Globus pallidus (tissue), 1 donor: ENCODE measurements around the gene AKAP11.

Experiments
- DNase-seq: peaks from one replicate; pipeline ENCODE4 v3.0.0-alpha.2; 2015; ENCODE audit warnings: low spot score

Gene AKAP11

GRCh38 chr13:42337808-42338600 is 66.1 kb downstream of the AKAP11 start:
- no peak for DNase-seq

DNA sequence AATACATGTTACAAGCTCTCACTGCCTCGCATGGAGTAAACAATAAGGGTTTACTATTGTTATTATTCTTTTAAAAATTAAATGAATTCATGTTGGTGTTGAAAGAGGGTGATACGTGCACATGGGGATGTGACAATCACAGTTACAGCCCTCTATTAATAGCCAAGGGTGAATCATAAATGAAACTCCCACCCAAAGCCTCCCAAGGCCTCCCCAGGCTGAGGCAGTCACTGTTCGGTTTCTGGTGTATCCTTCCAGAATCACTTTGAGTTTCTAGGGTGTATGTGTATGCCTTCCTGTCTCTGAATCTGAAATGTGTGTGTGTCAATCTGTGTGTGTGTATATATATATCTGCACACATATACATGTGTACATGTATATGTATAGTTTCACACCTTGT is 73.4 kb downstream of the AKAP11 start:
- DNase-seq, result no peak

GRCh38 chr13:42348576-42348975 is 76.6 kb downstream of the AKAP11 start:
- no peak for DNase-seq

- DNase-seq, result no peak
Observed at GRCh38 chr13:42350141-42350540, 78.2 kb downstream of the AKAP11 start.

DNA sequence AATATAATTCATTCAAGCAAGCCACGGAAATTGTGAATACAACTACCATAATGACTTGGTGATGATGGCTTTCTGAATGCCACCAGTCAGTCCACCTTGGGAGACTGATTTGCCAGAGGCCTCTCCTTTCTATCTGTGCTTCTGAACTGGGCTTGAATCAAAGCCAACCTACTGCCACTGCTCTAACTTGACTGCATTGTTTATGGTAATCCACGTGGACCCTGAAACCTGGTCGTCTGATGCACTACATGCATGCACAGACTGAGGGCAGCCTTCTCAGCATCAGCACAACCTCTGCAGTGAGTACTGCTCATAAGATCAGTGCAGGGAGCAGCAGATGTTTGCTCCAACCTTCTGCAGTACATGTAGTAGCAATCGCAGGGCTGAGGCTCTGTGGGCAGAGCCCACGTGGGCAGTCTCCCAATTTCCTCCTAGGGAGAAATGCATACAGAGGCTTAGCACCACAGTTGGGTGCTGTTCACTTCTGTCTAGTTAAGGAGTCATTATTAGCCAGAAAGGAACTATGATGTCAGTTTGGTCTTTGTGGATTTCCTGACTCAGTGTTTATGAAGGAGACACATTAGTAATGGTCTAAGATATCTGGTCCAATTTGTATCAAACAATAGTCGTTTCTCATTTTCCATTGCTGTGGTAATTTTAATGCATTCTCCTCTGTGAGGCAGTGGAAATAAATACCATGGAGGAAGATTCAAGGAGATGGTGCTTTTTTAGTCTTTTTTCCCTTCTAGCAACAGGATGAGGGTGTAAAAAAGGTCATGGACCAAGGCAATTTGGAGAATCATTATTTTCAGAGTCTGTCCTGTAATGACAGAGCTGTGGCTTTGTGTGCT is 82.5 kb downstream of the AKAP11 start:
- DNase-seq, result no peak

DNA sequence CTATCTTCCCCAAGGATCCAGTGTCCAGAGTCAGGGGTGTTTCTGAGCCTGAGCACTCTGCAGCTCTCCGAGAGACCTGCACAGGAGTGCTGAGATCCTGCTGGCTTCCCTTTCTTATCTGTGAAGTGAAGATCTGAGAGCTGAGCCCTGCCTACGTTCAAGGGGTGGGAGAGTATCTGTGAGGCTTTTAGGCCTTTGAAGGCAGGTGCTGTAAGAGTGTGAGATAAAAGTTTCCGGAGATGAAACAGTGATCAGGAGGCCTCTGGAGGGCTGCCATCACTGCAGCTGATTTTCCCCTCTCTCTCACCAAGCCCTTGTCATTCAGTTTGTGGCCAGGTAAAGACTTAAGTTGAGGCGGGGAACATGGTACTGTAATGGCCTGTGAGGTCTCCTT is 83.1 kb downstream of the AKAP11 start:
- DNase-seq, result no peak

DNA sequence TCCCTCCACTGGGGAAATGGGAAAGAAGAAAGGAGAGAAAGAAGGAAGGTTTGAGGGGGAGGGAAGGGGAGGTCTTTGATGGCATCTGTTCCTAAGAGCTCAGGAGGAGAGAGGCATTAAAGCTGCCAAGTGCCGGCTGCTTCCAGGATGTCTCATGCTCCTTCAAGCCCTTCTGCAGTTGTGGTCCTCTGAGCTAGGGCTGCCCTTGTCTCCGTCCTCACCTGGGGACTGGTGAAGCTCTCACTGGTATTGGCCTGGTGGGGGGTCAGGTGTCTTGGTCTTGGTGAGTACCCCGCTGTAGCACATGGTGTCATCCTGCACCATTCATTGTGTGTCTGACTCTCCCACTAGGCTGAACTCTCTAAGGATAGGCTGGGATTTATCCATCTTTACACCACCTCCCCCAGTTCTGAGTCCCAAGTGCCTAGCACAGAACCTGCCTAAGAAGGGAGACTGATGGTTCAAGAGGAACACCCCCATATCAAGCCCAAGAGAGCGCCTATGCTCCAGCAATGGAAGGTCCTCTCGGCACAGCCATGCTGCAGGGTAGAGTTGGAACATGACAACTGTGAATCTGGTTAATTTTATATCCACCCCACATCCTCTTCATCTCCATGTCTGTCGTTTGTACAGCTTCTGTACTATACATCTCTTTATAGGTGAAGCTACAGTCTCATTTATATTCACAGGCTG is 83.7 kb downstream of the AKAP11 start:
- DNase-seq, result no peak

- no peak for DNase-seq
Observed at GRCh38 chr13:42356184-42356575, 84.2 kb downstream of the AKAP11 start.

DNA sequence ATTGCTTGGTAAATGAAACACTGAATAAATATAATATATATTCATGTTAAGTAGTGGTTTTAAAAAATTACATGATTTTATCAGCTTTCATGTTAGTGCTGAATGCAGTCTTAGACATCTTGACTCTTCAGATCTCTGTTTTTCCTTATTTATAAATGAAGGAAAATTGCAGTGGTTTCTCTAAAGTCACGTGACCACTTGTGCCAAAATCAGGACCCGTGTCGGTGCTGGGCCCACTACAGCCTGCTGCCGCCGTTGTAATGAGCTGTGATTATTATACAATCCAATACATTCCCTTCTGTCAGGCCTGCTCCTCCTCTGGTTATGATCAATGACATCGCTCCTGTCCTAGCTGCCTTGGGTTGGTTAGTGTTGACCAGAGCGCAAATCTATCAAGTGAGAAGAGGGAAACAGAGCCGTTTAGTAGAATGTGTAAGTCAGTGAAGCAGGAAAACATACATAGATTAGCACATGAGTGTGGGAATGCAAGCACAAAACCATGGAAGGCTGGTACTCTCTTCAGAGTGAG is 88.2 kb downstream of the AKAP11 start:
- DNase-seq, result no peak

DNA sequence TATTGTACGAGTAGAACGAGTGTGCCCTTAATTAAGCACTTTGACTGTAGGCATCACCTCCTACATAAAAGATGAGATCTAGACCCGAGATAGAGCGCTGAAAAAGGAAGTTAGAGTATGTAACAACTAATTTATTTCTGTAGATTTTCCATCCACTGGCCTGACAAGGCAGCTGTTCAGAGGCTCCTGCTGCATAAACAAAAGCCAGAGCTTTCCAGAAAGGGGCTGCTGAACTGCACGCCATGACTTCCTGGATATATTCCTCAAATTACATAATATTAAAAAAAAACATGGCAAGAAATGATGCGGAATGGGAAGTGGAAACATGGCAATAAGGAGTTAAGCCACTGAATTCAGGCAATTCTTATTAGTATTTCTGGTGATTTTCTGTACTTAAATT is 89.7 kb downstream of the AKAP11 start:
- DNase-seq, result no peak

DNA sequence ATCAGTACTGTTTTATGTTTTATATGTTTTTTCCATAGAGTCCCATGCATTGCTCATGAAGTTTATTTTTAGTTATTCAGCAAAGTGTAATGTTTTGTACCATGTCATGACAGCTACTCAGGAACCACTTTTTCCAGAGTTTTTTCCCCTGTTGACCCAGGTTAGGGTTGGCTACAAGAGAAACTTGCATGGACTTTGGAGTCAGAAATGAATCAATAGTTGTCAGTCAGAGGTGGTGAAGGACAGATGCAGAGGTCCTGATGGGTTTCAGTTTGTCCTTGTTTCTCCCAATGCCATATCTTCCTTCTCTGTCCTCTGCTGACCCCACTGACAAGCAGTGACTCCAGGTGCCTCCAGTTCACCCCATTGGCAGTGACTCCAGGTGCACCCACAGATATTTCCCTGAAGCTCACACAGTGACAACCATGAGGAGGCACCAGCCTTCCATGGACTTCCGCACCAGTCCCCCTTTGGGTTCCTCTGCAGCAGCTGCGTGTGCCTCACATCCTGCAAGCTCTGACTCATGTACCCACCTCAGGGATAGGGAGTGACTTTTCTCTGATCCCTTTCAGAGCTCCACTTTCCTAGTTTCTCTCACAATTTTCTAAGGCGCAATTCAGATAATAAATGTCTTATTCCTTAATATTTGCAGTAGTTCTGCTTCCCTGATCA is 92.1 kb downstream of the AKAP11 start:
- no peak for DNase-seq

DNA sequence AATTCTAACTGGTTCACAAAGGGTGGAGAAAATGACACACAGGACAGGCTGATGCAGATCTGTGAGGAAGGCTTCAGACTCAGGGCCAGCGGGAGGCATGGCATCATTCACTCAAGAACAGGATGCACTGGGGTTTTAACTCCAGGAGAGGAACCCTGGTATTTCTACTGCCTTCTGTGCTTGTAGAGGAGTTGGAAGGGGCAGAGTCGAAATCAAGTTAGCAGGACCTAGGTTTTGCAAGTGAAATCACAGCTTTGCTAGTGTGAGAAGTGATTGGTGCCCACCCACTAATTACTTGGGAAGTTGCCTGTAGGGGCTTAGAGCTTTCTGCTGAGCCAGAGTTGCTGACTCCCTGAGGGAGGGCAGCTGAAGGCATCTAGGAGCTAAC is 92.7 kb downstream of the AKAP11 start:
- no peak for DNase-seq

- DNase-seq, result no peak
Observed at GRCh38 chr13:42367831-42368230, 95.9 kb downstream of the AKAP11 start.

DNA sequence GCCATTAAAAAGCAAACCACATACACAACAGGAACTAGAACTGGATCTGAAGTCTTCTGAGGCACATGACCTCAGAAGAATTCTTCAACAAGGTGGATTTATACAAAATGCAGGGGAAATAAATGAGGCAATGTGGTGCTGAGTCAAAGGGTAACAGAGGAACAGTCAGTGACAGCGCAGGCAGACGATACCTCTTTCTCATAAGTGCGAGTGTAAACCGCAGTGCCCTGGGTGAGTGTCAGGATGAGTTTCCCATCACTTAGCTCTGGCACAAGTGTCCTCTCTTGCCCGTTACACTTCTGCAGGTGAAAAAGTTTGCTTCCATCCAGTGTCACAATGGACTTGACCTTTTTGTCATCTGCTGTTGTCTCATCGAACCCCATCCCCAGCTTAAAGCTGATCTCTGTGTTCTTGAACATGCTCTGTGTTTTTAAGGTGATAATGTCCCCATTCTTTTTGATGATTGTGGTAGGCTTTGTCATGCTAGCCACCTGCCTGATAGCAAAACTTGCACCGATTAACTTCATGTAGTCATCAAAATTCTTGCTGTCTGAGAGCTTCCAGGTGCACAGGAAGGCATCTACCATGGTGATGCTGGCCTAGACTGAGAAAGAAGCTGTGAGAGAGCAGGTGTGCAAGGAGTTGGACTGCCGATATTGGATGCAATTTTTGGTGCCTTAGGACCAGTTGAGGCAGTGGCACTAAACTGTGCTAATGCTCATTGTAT is 97.3 kb downstream of the AKAP11 start:
- no peak for DNase-seq

- no peak for DNase-seq
Observed at GRCh38 chr13:42370229-42370628, 98.3 kb downstream of the AKAP11 start.
